ENCODE data around the gene CD9. TPM values are rescaled to one million over a fixed set of nuclear protein-coding genes. Genes with fewer than 3 reads are reported as not detected.
"Not testable (repeated sequence)": the region's sequence is repeated elsewhere in the genome, so short reads cannot be mapped to it uniquely, and the experiment has no call there.

The CD9 gene
- total RNA-seq, 6 experiments from 2014 or later: 43.2 to 72.6 (median 46.4) TPM

- Mint-ChIP-seq H3K4me3 (no peak overlapping the region), H3K9me3 (no peaks in the 10 kb centered on the region), H3K36me3 (ENCODE audit: low read depth) (no peaks in the 10 kb centered on the region; the same call in 1 of the 2 replicates), H3K27ac (no peak overlapping the region), H3K4me1 (ENCODE audit: low read depth) (peaks cover 36% of the 10 kb centered on the region), H3K27me3 (ENCODE audit: insufficient read depth) (peaks cover 6% of the 10 kb centered on the region)
- no peak for DNase-seq
- TF ChIP-seq CTCF (IDR thresholded peaks at IDR 0.05): no peak
Measured at GRCh38 chr12:6206327-6206726, 6.1 kb downstream of the CD9 start.

DNA sequence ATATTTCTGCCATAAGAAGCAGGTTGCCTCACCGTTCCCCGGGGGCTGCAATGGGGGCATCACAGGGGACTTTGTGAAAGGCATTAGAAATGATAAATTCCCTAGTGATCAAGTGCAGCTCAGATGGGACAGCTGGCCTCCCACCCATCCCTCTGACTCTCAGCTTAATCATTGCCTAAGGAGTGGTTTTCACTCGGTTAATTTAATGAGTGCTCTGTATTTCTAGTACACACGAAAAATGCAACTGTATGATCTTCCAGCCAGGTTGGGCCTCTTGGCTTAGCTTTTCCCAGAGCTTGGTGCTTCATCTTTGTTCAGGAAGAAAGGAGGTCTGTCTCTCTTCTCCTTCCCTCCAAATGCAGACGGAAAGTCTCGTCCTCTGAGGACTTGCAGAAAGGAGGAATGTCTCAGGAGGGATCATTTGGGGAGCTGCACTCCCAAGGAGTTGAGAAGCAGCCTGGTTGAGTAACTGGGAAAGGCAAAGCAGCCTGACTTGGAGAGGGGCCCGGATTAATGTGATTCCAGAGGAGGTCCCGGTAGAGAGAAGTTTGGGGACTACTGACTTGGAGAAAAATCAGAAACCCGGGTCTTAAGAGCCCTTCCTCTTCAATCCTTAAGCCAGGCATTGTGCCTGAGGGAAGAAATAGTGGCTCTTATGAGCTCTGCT lies 7.2 kb downstream of the CD9 start:
- H3K27me3 Mint-ChIP-seq (ENCODE audit: insufficient read depth): peaks cover 6% of the 10 kb centered on the region
- H3K4me1 Mint-ChIP-seq (ENCODE audit: low read depth): peaks cover 36% of the 10 kb centered on the region
- no peak for DNase-seq
- no peak overlapping the region for H3K4me3 Mint-ChIP-seq
- no peak for TF ChIP-seq CTCF (IDR thresholded peaks at IDR 0.05)
- H3K9me3 Mint-ChIP-seq: no peaks in the 10 kb centered on the region
- no peaks in the 10 kb centered on the region; the same call in 1 of the 2 replicates for H3K36me3 Mint-ChIP-seq (ENCODE audit: low read depth)
- peak overlapping the region; percentile 36 for H3K27ac Mint-ChIP-seq

GRCh38 chr12:6208130-6208529 lies 7.9 kb downstream of the CD9 start:
- DNase-seq: no peak
- Mint-ChIP-seq H3K27ac (no peak overlapping the region), H3K36me3 (ENCODE audit: low read depth) (no peaks in the 10 kb centered on the region; the same call in 1 of the 2 replicates), H3K4me1 (ENCODE audit: low read depth) (peaks cover 35% of the 10 kb centered on the region), H3K9me3 (no peaks in the 10 kb centered on the region), H3K27me3 (ENCODE audit: insufficient read depth) (peaks cover 3% of the 10 kb centered on the region), H3K4me3 (no peak overlapping the region)
- TF ChIP-seq CTCF (IDR thresholded peaks at IDR 0.05): no peak

GRCh38 chr12:6209428-6209827 lies 9.2 kb downstream of the CD9 start:
- H3K4me1 Mint-ChIP-seq (ENCODE audit: low read depth): peaks cover 48% of the 10 kb centered on the region
- not testable (repeated sequence) for H3K27ac Mint-ChIP-seq; H3K9me3 Mint-ChIP-seq; H3K36me3 Mint-ChIP-seq (ENCODE audit: low read depth); H3K4me3 Mint-ChIP-seq; DNase-seq; H3K27me3 Mint-ChIP-seq (ENCODE audit: insufficient read depth)

DNA sequence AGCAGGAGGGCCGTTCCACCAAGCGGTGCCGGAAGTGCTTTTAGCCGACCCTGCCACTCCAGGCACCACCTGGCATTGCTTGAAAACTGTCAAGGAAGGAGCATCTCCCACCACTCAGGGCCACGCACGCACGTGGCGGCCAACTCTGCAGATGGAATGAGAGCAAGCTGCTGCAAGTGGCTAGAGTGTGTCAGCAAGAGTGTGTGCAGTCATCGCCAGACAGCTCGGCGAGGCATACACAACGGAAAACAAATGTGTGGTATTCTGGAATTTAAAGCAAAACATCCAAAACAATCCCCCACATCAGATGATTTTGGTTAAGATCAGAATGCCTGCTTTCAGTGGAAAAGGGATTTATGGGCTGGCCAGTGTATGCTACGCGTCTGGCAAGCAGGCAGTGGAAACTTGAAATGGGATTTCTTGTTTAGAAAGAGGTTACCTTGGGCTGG lies 11.2 kb downstream of the CD9 start:
- Mint-ChIP-seq H3K4me3 (peak overlapping the region; percentile 58), H3K27ac (peak overlapping the region; percentile 88), H3K4me1 (ENCODE audit: low read depth) (peaks cover 68% of the 10 kb centered on the region), H3K36me3 (ENCODE audit: low read depth) (no peaks in the 10 kb centered on the region; the same call in 1 of the 2 replicates), H3K9me3 (no peaks in the 10 kb centered on the region), H3K27me3 (ENCODE audit: insufficient read depth) (no peaks in the 10 kb centered on the region; the same call in 1 of the 2 replicates)
- DNase-seq: peak; percentile 74
- TF ChIP-seq CTCF (IDR thresholded peaks at IDR 0.05): no peak

GRCh38 chr12:6212086-6212485 lies 11.9 kb downstream of the CD9 start:
- H3K27me3 Mint-ChIP-seq (ENCODE audit: insufficient read depth): no peaks in the 10 kb centered on the region; the same call in 1 of the 2 replicates
- peak overlapping the region; percentile 58 for H3K4me3 Mint-ChIP-seq
- TF ChIP-seq CTCF (IDR thresholded peaks at IDR 0.05): no peak
- H3K9me3 Mint-ChIP-seq: no peaks in the 10 kb centered on the region
- DNase-seq: no peak
- H3K27ac Mint-ChIP-seq: peak overlapping the region; percentile 88
- no peaks in the 10 kb centered on the region; the same call in 1 of the 2 replicates for H3K36me3 Mint-ChIP-seq (ENCODE audit: low read depth)
- H3K4me1 Mint-ChIP-seq (ENCODE audit: low read depth): peaks cover 69% of the 10 kb centered on the region
